Tibial nerve (tissue), 4 donors: ENCODE results near the gene ASIC1. TPM values are rescaled to one million over a fixed set of nuclear protein-coding genes. Genes with fewer than 3 reads are reported as not detected.
A peak's percentile ranks its signal among the peaks of the same experiment; 100 is the strongest.

ENCODE experiments used
- DNase-seq, 2 donors: peaks; one replicate each; pipeline ENCODE4 v3.0.0-alpha.2; 2019; ENCODE audit warnings: low spot score in 2 of 2
- H3K27ac ChIP-seq, 4 donors: fragments of 200-600 bp; sonication (generic) in 3 of 4; one replicate each; pipeline ENCODE4 v1.5.1; 2017 to 2019; ENCODE audit warnings: mild to moderate bottlenecking in 1 of 4
- H3K27me3 ChIP-seq, 2 donors: fragments of 200-600 bp; sonication (generic) in 1 of 2; one replicate each; pipeline versions ENCODE4 v1.5.1 to v1.6.0; 2017 to 2019
- H3K36me3 ChIP-seq, 3 donors: fragments of 200-600 bp; sonication (generic); one replicate each; pipeline ENCODE4 v1.5.1; 2018 to 2019
- H3K4me1 ChIP-seq, 4 donors: fragments of 200-600 bp; sonication (generic) in 3 of 4; one replicate each; pipeline ENCODE4 v1.5.1; 2017 to 2019
- H3K4me3 ChIP-seq, 4 donors: fragments of 200-600 bp; sonication (generic) in 3 of 4; one replicate each; pipeline ENCODE4 v1.5.1; 2017 to 2019; ENCODE audit warnings: mild to moderate bottlenecking in 1 of 4, moderate library complexity in 1 of 4
- H3K9me3 ChIP-seq, 4 donors: fragments of 200-600 bp; sonication (generic) in 3 of 4; one replicate each; pipeline ENCODE4 v1.5.1; 2017 to 2019
- CTCF ChIP-seq, 5 experiments: fragments of 200-600 bp in 3 of 5; fragments of 450-650 bp in 2 of 5; sonication (generic) in 3 of 5; IDR thresholded peaks; one replicate each; pipeline ENCODE4 v1.5.1; 2016 to 2019; ENCODE audit warnings: antibody characterized with exemption in 5 of 5, mild to moderate bottlenecking in 3 of 5, moderate library complexity in 2 of 5
- EP300 ChIP-seq, 2 donors: sonication (generic); formaldehyde crosslinking; IDR thresholded peaks; one replicate each; pipeline ENCODE4 v1.6.1; 2017; ENCODE audit warnings: antibody characterized with exemption in 2 of 2, mild to moderate bottlenecking in 1 of 2
- POLR2A ChIP-seq, 2 donors: fragments of 450-650 bp; IDR thresholded peaks; one replicate each; pipeline ENCODE4 v1.6.1; 2017; ENCODE audit warnings: antibody characterized with exemption in 2 of 2, mild to moderate bottlenecking in 2 of 2, moderate library complexity in 2 of 2
- WGBS, 2 donors: methylation state at CpG; one replicate each; pipeline ENCODE4 v1.1.5; 2018; 5-methylcytosine and 5-hydroxymethylcytosine counted together
- total RNA-seq, 4 donors: library from RNA; depleted of rRNA; stranded (reverse); fragments of >200 nt; gene quantifications; one replicate each; pipeline ENCODE4 v1.1.0, GENCODE V29; 2016

The ASIC1 gene
- total RNA-seq, 4 donors from 2014 or later, result 1.8 to 4.2 (median 2.9) TPM; not detected in 1

- Histone ChIP-seq H3K4me1 (peaks cover 0 to 21% (median 14%) of the 10 kb centered on the region in 4 donors), H3K27ac (peak overlapping the region in 1 of 4 donors; percentile 24), H3K27me3 (peaks cover 0 to 9% of the 10 kb centered on the region in 2 donors), H3K4me3 (peak overlapping the region in 1 of 4 donors; percentile 43), H3K9me3 (no peaks in the 10 kb centered on the region), H3K36me3 (no peaks in the 10 kb centered on the region)
- no peak for DNase-seq
- TF ChIP-seq CTCF (IDR thresholded peaks at IDR 0.05), result no peak
- 64 to 72% methylated on average over 12 to 14 of the region's 14 CpGs for WGBS, 2 donors
These were observed 6.1 kb upstream of the ASIC1 start for GRCh38 chr12:50051101-50051806.

- DNase-seq, result no peak
- Histone ChIP-seq H3K36me3 (no peaks in the 10 kb centered on the region), H3K4me1 (peaks cover 0 to 32% (median 24%) of the 10 kb centered on the region in 4 donors), H3K27ac (no peak overlapping the region), H3K27me3 (peaks cover 0 to 9% of the 10 kb centered on the region in 2 donors), H3K9me3 (no peaks in the 10 kb centered on the region), H3K4me3 (no peak overlapping the region)
- no peak for TF ChIP-seq EP300 (IDR thresholded peaks at IDR 0.05)
- TF ChIP-seq CTCF (IDR thresholded peaks at IDR 0.05), result no peak
- TF ChIP-seq POLR2A (IDR thresholded peaks at IDR 0.05), result no peak
These were observed 4.9 kb upstream of the ASIC1 start for GRCh38 chr12:50052544-50052943.

- Histone ChIP-seq H3K27ac (no peak overlapping the region), H3K4me3 (no peak overlapping the region), H3K27me3 (peaks cover 0 to 11% of the 10 kb centered on the region in 2 donors), H3K9me3 (no peaks in the 10 kb centered on the region), H3K36me3 (no peaks in the 10 kb centered on the region), H3K4me1 (peaks cover 0 to 35% (median 25%) of the 10 kb centered on the region in 4 donors)
- DNase-seq, result no peak
- no peak for TF ChIP-seq EP300 (IDR thresholded peaks at IDR 0.05)
- no peak for TF ChIP-seq POLR2A (IDR thresholded peaks at IDR 0.05)
- no peak for TF ChIP-seq CTCF (IDR thresholded peaks at IDR 0.05)
- 73 to 83% methylated on average over 7 of the region's 7 CpGs for WGBS, 2 donors
These were observed 4.4 kb upstream of the ASIC1 start for GRCh38 chr12:50052964-50053363.

GRCh38 chr12:50053583-50053982 is 3.8 kb upstream of the ASIC1 start:
- TF ChIP-seq CTCF (IDR thresholded peaks at IDR 0.05) (no peak), POLR2A (IDR thresholded peaks at IDR 0.05) (no peak), EP300 (IDR thresholded peaks at IDR 0.05) (no peak)
- Histone ChIP-seq H3K27ac (no peak overlapping the region), H3K36me3 (no peaks in the 10 kb centered on the region), H3K4me1 (peaks cover 0 to 39% (median 27%) of the 10 kb centered on the region in 4 donors), H3K9me3 (no peaks in the 10 kb centered on the region), H3K27me3 (peaks cover 0 to 15% of the 10 kb centered on the region in 2 donors), H3K4me3 (no peak overlapping the region)
- WGBS, 2 donors, result 79 to 89% methylated on average over 1 of the region's 1 CpG
- no peak for DNase-seq

GRCh38 chr12:50055831-50056638 is 1.4 kb upstream of the ASIC1 start:
- Histone ChIP-seq H3K27me3 (peaks cover 0 to 7% of the 10 kb centered on the region in 2 donors), H3K9me3 (no peaks in the 10 kb centered on the region), H3K4me1 (peaks cover 0 to 26% (median 19%) of the 10 kb centered on the region in 4 donors), H3K27ac (no peak overlapping the region), H3K36me3 (no peaks in the 10 kb centered on the region), H3K4me3 (no peak overlapping the region)
- DNase-seq, result peak in 1 of 2 donors; percentile 51
- WGBS, 2 donors, result 6 to 9% methylated on average over 17 of the region's 17 CpGs
- TF ChIP-seq CTCF (IDR thresholded peaks at IDR 0.05), result peak; percentile 88 to 98 (median 90)
- TF ChIP-seq POLR2A (IDR thresholded peaks at IDR 0.05), result no peak
- TF ChIP-seq EP300 (IDR thresholded peaks at IDR 0.05), result no peak
